ENCODE results near the gene LAPTM5. TPM values are rescaled to one million over a fixed set of nuclear protein-coding genes. Genes with fewer than 3 reads are reported as not detected.

The LAPTM5 gene
- total and polyA plus RNA-seq, 2 donors (not counting 1 experiment from before 2014, with no cell fraction given): 1,384 to 1,519 TPM

GRCh38 chr1:30776097-30777059 is 18.8 kb upstream of the LAPTM5 start:
- Histone ChIP-seq H3K79me2 (ENCODE audit: control insufficient read depth, insufficient read depth, low read length) (peaks cover under 1% of the 10 kb centered on the region), H3K4me3 (ENCODE audit: control extremely low read depth in 1 of 5, extremely low read depth in 1 of 5, insufficient read depth in 1 of 5, low read depth in 2 of 5, low read length in 4 of 5) (no peak overlapping the region), H3K9me3 (ENCODE audit: control extremely low read depth in 1 of 3, control insufficient read depth in 2 of 3, insufficient read depth in 1 of 3, low read length in 2 of 3) (no peaks in the 10 kb centered on the region), H3K36me3 (replicated peaks in 1 of 2; ENCODE audit: control extremely low read depth in 1 of 2, control insufficient read depth in 1 of 2, extremely low read depth in 1 of 2, insufficient read depth in 2 of 2, low read length in 1 of 2) (no peaks in the 10 kb centered on the region), H2AFZ (ENCODE audit: insufficient read depth, low read depth, low read length, poor library complexity, severe bottlenecking) (no peak overlapping the region), H4K20me1 (ENCODE audit: control insufficient read depth, insufficient read depth, low read length, poor library complexity, severe bottlenecking) (no peaks in the 10 kb centered on the region), H3K4me1 (ENCODE audit: control insufficient read depth in 2 of 2, insufficient read depth in 2 of 2, low read length in 2 of 2) (peaks cover 23 to 35% of the 10 kb centered on the region in 2 donors), H3K27ac (ENCODE audit: low read length in 2 of 2) (no peak overlapping the region), H3K4me2 (replicated peaks; ENCODE audit: low read depth, low read length, poor library complexity, severe bottlenecking) (no peak overlapping the region), H3K27me3 (replicated peaks in 1 of 4; ENCODE audit: control extremely low read depth in 1 of 4, control insufficient read depth in 3 of 4, insufficient read depth in 4 of 4, low read length in 3 of 4) (no peaks in the 10 kb centered on the region), H3K9ac (ENCODE audit: low read length) (no peak overlapping the region)
- DNase-seq (no peak), ATAC-seq (ENCODE audit: low read depth) (no peak)
- Mint-ChIP-seq H3K27ac (no peak overlapping the region), H3K9me3 (ENCODE audit: insufficient read depth) (no peaks in the 10 kb centered on the region), H3K27me3 (no peaks in the 10 kb centered on the region), H3K4me1 (peaks cover 35% of the 10 kb centered on the region), H3K4me3 (no peak overlapping the region)
- no peak for TF ChIP-seq EZH2 (IDR thresholded peaks at IDR 0.05; ENCODE audit: borderline replicate concordance, insufficient read depth, low read depth, low read length, poor library complexity, severe bottlenecking)
- no peak for TF ChIP-seq CTCF (IDR thresholded peaks at IDR 0.05)
- ChIA-PET CTCF (interaction anchor here (3.8 to 15.4 kb wide), 3 partner anchors 9 to 52 kb away, joined by 29 to 536 read pairs (median 312); partner anchors contain the start of genes LAPTM5 and MATN1), POLR2A (interaction anchor here (1.0 to 1.1 kb wide), 2 partner anchors 19 to 49 kb away, joined by 3 to 4 read pairs; no protein-coding TSS in a partner anchor)
- WGBS (ENCODE audit: insufficient coverage): 94% methylated on average over 14 of the region's 18 CpGs
- intact Hi-C loops (cut with micrococcal nuclease): loop anchor here (5.0 kb wide), 1 partner anchor 34 kb away; no protein-coding TSS in a partner anchor

Measured in B cell (primary cell).